ENCODE measurements around the gene ANKUB1.
A peak's percentile ranks its signal among the peaks of the same experiment; 100 is the strongest.

The ANKUB1 gene

DNA sequence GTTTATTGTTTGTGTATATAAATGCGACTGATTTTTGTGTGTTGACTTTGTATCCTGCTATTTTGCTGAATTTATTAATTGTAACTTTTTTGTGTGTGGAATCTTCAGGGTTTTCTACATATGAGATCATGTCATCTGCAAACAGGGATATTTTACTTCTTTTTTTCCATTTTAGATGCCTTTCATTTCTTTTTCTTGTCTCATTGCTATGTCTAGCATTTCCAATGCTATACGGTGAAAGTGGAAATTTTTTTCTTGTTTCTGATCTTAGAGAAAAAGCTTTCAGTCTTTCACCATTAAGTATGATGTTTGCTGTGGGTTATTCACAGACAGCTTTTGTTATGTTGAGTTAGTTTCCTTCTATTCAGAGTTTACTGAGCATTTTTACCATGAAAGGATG is 71.4 kb downstream of the ANKUB1 start:
- H3K9me3 ChIP-seq (ENCODE audit: control insufficient read depth in 5 of 5, low read length in 5 of 5), result peaks cover 0 to 6% (median 4%) of the 10 kb centered on the region in 5 donors
- no peaks in the 10 kb centered on the region for H3K36me3 ChIP-seq (ENCODE audit: control insufficient read depth in 5 of 5, insufficient read depth in 5 of 5, low read length in 5 of 5)
- H3K27me3 ChIP-seq (ENCODE audit: control insufficient read depth in 5 of 5, insufficient read depth in 4 of 5, low read length in 5 of 5), result no peaks in the 10 kb centered on the region
- no peak overlapping the region for H3K4me3 ChIP-seq (ENCODE audit: low read depth in 1 of 5, low read length in 5 of 5)
- no peak overlapping the region for H3K9ac ChIP-seq (ENCODE audit: low read length in 5 of 5)
- H3K27ac ChIP-seq (ENCODE audit: low read depth, low read length), result no peak overlapping the region
- peaks cover 0 to 3% (median 0%) of the 10 kb centered on the region in 5 donors for H3K4me1 ChIP-seq (ENCODE audit: control insufficient read depth in 5 of 5, insufficient read depth in 5 of 5, low read length in 5 of 5)

DNA sequence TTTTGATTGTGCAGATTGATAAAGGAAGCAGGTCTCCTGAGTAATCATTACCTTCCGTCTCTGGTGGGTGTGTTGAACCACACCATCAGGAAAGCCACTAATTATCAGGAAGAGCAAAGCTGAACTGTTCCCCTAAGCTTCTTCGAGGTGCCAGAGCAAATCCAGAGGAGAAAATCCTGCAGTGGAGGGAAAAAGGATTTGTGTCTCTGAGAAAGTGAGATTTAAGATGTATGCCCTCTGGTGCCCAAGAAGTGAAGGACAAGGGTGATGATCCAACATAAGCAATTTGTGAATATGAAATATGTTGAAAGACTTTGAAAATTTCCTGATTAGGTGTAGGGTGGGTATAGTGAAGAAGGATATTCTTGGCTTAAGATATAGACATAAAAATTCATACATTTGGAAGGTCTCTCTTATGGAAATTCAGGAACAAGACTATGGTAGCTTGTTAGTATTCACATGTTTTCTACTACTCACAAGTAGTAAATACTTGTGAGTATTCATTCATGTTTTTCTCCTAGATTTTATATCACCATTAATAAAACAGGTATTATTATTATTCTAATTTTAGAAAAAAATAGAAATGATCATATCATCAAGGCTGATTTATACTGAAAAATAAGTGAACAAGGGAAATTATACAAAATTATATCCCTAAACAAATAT is 74.8 kb downstream of the ANKUB1 start:
- Histone ChIP-seq H3K4me3 (ENCODE audit: low read depth in 1 of 5, low read length in 5 of 5) (peak overlapping the region in 1 of 5 donors; percentile 2), H3K4me1 (ENCODE audit: control insufficient read depth in 5 of 5, insufficient read depth in 5 of 5, low read length in 5 of 5) (peaks cover 0 to 3% (median 0%) of the 10 kb centered on the region in 5 donors)

DNA sequence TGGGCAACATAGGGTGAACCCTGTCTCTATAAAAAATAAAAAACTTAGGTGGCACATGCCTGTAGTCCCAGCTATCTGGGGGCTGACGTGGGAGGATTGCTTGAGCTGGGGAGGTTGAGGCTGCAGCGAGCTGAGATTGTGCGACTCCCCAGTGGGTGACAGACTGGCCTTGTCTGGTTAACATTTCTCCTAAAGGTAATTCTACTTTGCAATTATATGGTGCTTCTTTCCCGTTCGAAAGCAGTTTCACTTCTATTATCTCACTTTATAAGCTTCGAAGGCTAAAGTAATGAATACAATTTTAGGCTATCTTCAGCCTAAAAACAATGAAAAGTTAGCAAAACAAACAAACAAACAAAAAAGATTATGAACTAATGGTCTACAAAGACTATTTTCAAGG is 75.4 kb downstream of the ANKUB1 start:
- Histone ChIP-seq H3K36me3 (ENCODE audit: control insufficient read depth in 5 of 5, insufficient read depth in 5 of 5, low read length in 5 of 5) (no peaks in the 10 kb centered on the region), H3K9ac (ENCODE audit: low read length in 5 of 5) (no peak overlapping the region), H3K9me3 (ENCODE audit: control insufficient read depth in 5 of 5, low read length in 5 of 5) (peaks cover 0 to 6% (median 4%) of the 10 kb centered on the region in 5 donors), H3K27ac (ENCODE audit: low read depth, low read length) (no peak overlapping the region), H3K4me3 (ENCODE audit: low read depth in 1 of 5, low read length in 5 of 5) (peak overlapping the region in 1 of 5 donors; percentile 2), H3K27me3 (ENCODE audit: control insufficient read depth in 5 of 5, insufficient read depth in 4 of 5, low read length in 5 of 5) (no peaks in the 10 kb centered on the region), H3K4me1 (ENCODE audit: control insufficient read depth in 5 of 5, insufficient read depth in 5 of 5, low read length in 5 of 5) (peaks cover 0 to 3% (median 0%) of the 10 kb centered on the region in 5 donors)

More for the DNA sequence above, 74.8 kb downstream of the ANKUB1 start:
- Histone ChIP-seq H3K27ac (ENCODE audit: low read depth, low read length) (no peak overlapping the region), H3K36me3 (ENCODE audit: control insufficient read depth in 5 of 5, insufficient read depth in 5 of 5, low read length in 5 of 5) (no peaks in the 10 kb centered on the region), H3K9me3 (ENCODE audit: control insufficient read depth in 5 of 5, low read length in 5 of 5) (peaks cover 0 to 6% (median 4%) of the 10 kb centered on the region in 5 donors), H3K27me3 (ENCODE audit: control insufficient read depth in 5 of 5, insufficient read depth in 4 of 5, low read length in 5 of 5) (no peaks in the 10 kb centered on the region), H3K9ac (ENCODE audit: low read length in 5 of 5) (no peak overlapping the region)

DNA sequence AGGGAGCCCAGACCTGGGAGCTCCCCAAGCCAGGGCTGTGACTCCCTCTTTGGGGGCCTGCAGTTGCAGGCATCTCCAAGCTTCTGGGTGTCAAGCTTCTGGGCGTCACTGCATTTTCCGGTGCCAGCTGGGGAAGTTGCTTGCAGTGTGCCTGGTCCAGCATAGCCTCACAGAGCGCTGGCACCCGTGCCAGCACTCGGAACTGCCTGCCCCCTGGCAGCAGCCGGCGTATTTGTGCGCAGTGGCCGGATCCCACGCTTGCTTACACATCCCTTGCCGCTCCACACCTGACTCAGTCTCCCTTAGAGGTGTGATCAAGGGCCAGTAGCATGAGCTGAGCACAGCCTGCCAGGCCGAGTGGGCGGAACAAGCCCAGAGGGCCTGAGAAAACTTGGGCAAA is 77.1 kb downstream of the ANKUB1 start:
- no peak overlapping the region for H3K27ac ChIP-seq (ENCODE audit: low read depth, low read length)
- peaks cover 0 to 3% (median 0%) of the 10 kb centered on the region in 5 donors for H3K4me1 ChIP-seq (ENCODE audit: control insufficient read depth in 5 of 5, insufficient read depth in 5 of 5, low read length in 5 of 5)
- H3K36me3 ChIP-seq (ENCODE audit: control insufficient read depth in 5 of 5, insufficient read depth in 5 of 5, low read length in 5 of 5), result no peaks in the 10 kb centered on the region
- H3K27me3 ChIP-seq (ENCODE audit: control insufficient read depth in 5 of 5, insufficient read depth in 4 of 5, low read length in 5 of 5), result no peaks in the 10 kb centered on the region
- H3K9ac ChIP-seq (ENCODE audit: low read length in 5 of 5), result no peak overlapping the region
- H3K4me3 ChIP-seq (ENCODE audit: low read depth in 1 of 5, low read length in 5 of 5), result no peak overlapping the region
- H3K9me3 ChIP-seq (ENCODE audit: control insufficient read depth in 5 of 5, low read length in 5 of 5), result no peaks in the 10 kb centered on the region

DNA sequence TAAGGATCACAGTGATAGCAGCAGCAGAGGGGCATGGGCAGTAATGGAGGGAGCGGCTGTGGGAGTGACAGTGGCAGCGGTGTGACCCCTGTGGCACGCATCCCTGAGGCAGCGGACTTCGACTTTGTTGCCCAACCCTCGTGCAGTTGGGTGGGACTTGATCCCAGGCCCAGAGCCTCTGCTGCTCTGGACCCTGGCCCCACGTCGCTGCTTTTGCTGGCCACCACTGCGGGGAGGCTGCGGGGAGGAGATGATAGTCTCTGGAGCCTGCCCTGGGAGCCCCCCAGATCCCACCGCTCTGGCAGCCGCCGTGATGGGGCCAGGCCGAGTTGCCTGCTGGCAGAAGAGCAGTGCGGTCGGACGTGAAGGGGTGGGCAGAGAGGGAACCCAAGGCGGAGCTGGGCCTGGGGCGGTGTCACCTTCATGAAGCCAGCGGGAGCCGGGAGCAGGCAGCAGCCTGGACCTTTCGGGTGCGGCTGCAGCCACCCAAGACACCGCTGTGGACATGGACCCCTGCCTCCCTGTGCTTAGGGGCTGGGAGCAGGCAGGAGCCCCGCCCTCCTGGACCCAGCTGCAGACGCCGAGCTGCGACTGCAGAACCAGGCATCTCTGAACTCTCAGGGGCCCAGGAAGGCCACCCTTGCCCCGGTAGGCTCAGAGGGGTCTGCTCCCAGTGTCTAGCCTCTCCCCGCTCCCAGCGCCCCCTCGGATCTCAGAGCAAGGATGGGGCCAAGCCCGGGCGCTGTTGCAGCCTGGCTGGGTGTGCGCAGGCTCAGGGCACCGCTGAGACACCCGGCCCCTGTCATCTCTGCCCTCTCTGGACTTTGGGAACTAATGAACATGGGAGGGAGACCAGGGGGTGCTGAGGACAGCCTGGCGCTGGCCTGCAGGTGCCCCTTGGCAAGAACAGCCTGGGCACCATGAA is 78.4 kb downstream of the ANKUB1 start:
- no peak overlapping the region for H3K4me3 ChIP-seq (ENCODE audit: low read depth in 1 of 5, low read length in 5 of 5)

More for the DNA sequence above, 78.4 kb downstream of the ANKUB1 start:
- no peaks in the 10 kb centered on the region for H3K9me3 ChIP-seq (ENCODE audit: control insufficient read depth in 5 of 5, low read length in 5 of 5)
- H3K9ac ChIP-seq (ENCODE audit: low read length in 5 of 5), result no peak overlapping the region
- H3K4me1 ChIP-seq (ENCODE audit: control insufficient read depth in 5 of 5, insufficient read depth in 5 of 5, low read length in 5 of 5), result peaks cover 0 to 3% (median 0%) of the 10 kb centered on the region in 5 donors
- no peak overlapping the region for H3K27ac ChIP-seq (ENCODE audit: low read depth, low read length)
- H3K27me3 ChIP-seq (ENCODE audit: control insufficient read depth in 5 of 5, insufficient read depth in 4 of 5, low read length in 5 of 5), result no peaks in the 10 kb centered on the region
- H3K36me3 ChIP-seq (ENCODE audit: control insufficient read depth in 5 of 5, insufficient read depth in 5 of 5, low read length in 5 of 5), result no peaks in the 10 kb centered on the region

Data from subcutaneous abdominal adipose tissue (tissue), 5 donors.